HG03354 (cell line): ENCODE measurements around the gene GPR62.
"Not testable (repeated sequence)": the region's sequence is repeated elsewhere in the genome, so short reads cannot be mapped to it uniquely, and the experiment has no call there.

Source experiments
- ATAC-seq: cut with Tn5 transposase; IDR thresholded peaks from one replicate; pipeline ENCODE4 v1.9.1; 2021; ENCODE audit warnings: mild to moderate bottlenecking; ENCODE audit not compliant: unreplicated experiment, poor library complexity, severe bottlenecking

GPR62 gene, protein sequence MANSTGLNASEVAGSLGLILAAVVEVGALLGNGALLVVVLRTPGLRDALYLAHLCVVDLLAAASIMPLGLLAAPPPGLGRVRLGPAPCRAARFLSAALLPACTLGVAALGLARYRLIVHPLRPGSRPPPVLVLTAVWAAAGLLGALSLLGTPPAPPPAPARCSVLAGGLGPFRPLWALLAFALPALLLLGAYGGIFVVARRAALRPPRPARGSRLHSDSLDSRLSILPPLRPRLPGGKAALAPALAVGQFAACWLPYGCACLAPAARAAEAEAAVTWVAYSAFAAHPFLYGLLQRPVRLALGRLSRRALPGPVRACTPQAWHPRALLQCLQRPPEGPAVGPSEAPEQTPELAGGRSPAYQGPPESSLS

DNA sequence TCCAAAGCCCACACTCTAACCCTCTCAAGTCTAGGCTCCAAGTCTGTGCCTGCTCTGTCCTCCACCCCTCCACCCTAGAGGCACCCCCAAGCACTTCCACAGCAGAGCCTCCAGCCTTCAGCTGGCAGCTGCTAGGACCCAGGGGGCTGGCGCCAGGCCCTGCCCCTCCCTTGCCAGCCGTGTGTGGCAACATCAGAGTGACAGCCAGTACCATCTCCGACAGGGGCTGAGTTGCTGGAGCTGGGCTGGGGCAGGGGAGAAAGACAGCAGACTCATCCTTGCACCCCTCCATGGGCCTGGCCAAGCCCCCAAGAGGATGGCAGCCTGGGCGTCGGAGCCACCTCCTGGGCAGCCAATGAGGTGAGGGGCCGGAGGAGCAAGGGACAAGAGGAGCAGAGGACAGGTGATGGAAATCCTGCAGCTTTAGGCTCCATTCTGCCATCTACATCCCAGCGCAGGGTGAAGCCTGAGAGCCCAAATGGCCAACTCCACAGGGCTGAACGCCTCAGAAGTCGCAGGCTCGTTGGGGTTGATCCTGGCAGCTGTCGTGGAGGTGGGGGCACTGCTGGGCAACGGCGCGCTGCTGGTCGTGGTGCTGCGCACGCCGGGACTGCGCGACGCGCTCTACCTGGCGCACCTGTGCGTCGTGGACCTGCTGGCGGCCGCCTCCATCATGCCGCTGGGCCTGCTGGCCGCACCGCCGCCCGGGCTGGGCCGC lies at the start of gene GPR62:
GPR62 (plus strand) TSS at position 207 of the 718 bp plus-strand sequence; CDS start at position 479, 272 bp downstream.
- ATAC-seq, result no peak

DNA sequence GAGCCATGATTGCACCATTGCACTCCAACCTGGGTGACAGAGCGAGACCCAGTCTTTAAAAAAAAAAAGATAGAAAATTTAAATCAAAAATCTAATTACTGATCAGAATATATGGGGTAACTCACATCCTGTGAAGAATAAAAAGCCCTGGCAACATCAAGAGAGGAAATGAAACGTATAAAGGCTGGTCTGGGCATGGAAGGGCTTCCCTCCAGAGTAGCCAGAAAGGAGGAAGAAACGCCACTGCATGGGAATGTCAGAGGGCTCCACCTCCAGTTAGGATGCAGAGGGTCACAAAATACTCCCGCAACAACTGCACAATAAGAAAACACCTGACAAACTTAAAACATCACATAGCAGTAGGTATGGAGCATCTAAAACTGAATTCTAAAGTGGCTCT lies 47.2 kb upstream of the GPR62 start:
- ATAC-seq, result no peak

DNA sequence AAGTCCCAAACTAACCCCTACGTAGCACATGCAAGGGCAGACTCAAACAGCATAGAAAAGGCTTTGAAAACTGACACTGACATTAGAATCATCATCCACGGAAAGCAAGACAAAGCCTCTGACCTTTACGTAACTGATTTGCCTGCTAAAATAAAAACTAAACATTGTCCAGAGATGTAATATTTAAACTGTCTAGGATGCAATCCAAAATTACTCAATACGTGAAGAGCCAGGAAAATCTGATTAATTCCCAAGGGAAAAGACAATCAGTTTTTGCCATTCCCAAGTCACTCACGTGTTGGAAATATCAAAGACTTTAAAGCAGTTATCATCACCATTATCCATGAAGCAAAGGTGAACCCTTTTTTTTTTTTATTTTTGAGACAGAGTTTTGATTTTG lies 38.8 kb upstream of the GPR62 start:
- no peak for ATAC-seq

DNA sequence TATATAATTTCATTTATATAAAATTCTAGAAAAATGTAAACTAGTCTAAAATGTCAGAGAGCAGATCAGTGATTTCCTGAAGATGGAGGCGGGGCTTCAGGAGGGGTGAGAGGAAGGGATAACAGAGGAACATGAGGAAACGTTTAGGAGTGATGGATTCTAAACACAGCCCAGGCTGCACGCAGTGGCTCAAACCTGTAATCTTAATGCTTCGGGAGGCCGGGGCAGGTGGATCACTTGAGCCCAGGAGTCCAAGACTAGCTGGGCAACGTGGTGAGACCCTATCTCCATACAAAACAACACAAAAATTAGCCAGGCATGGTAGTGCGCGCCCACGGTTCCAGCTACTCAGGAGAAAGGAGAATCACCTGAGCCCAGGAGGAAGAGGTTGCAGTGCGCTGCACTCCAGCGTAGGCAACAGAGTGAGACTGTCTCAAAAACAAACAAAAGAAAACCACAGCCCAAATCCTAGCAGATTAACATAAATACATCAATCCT lies 34.1 kb upstream of the GPR62 start:
- no peak for ATAC-seq

DNA sequence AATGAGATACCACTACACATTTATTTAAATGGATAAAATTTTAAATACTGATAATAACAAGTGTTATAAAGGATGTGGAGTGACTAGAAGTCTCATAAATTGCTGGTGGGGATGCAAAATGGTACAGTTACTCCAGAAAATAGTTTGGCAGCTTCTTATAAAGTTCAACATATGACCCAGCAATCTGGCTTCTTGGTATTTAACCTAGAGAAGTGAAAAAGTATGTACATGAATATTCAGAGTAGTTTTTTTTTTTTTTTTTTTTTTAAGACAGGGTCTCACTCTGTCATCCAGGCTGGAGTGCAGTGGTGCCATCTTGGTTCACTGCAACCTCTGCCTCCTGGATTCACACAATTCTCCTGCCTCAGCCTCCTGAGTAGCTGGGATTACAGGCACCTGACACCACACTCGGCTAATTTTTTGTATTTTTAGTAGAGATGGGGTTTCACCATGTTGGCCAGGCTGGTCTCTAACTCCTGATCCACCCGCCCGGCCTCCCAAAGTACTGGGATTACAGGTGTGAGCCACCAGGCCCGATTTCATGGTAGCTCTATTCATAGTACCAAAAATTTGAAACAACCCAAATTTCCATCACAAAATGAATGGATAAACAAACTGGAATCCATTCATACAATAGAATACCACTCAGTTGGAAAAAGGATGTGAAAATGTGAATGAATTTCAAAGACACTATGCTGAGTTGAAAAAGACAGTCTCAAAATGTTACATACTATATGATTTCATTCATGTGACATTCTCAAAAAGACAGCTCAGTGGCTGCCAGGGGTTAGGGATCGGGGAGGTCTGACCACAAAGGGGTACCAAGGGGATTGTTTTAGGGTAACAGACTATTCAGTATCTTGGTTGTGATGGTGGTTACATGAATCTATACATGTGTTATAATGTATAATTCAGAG lies 27.9 kb upstream of the GPR62 start:
- no peak for ATAC-seq

DNA sequence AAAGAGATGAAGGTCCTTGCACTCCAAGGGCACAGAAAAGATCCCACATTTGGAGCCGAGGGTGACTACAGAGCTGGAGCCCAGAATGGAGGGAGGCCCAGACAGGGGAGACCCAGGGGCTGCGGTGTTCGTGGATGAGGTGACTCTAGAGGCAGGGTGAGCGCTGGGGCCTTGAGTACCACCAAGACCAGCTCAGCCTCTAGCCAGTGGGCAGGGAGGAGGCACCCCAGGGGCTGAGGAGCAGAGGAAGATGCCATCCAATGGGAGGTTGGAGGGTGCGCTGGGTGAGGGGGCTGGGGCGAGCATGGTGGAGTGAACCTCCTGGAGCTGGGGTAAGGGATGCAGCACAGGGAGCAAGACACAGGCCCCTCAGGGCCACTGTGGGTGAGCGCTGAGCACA lies 26.7 kb upstream of the GPR62 start:
- ATAC-seq, result no peak

DNA sequence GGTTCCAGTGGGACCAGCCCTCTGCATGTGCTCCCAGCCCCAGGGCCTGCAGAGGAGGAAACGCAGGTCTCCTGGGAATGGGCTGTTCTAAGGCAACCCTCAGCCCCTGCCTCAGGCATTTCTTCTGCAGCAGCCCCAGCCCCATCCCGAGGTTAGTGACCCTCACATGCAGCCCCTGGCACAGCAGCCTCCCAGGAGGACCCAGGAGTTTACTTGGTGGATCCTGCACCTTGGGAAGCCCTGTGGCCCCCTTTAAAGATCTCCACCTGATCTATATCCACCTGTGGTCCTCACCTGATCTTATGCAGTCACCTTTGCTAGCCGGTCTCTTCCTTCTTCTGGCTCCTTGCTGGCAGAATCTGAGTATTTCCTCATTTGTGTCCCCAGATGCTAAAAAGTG lies 26.2 kb upstream of the GPR62 start:
- not testable (repeated sequence) for ATAC-seq

DNA sequence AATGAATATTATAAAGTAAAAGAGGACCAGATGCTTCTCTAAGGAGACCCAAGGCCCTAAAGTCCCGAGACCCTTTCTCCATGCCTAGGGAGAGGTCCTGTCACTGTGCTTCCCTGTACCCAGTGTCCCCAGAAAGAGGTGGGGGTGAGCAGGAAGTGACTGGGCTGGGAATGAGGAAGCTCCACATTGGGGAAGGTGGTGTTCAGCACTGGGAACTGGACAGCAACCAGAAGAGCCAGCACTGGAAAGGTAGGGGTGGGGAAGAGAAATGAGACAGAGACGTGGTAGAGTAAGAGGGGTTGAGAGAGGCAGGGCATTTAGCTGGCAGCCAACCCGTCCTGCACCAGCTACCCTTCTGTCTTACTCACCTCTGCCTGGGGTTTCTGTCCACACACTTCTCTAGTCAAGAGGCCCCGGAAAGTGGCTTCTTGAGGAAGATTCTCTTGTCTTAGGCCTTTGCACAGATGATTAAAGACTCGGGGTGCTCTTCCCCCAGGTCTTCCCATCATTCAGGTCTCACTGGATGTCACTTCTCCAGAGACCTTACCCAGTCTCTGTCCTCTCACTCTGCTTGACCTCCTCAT lies 25.7 kb upstream of the GPR62 start:
- no peak for ATAC-seq

DNA sequence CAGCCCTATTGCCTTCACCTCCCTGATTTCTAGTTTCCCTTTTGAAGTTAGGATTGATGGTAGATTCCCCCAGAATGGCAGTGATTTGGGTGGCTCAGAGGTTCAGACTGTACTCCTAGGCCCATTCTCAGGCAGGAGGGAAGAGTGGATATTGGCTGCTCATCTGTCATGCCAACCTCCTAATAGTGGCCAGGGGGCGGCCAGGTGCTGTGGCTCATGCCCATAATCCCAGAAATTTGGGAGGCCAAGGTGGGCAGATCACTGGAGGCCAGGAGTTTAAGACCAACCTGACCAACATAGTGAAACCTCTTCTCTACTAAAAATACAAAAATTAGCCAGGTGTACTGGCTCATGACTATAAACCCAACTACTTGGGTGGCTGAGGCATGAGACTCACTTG lies 24.7 kb upstream of the GPR62 start:
- no peak for ATAC-seq

DNA sequence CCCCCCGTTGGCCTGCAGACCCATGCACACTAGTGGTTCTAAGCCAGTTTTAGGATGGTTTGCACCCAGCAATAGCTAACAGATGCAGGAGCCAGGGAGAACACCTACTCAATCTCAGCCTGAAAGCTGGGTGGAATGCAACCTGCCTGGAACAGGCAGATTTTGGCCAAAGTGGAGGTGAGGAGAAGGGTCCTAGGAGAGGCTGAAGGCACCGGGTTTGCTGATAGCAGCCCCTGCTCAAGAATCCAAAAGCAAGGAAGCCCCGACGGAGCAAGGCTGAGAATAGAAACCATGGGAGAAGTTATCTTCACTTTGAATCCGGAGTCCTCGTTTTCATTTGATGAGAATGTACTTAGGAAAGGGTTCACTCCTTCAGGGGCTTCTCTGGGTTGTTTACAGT lies 23.4 kb upstream of the GPR62 start:
- ATAC-seq, result no peak

DNA sequence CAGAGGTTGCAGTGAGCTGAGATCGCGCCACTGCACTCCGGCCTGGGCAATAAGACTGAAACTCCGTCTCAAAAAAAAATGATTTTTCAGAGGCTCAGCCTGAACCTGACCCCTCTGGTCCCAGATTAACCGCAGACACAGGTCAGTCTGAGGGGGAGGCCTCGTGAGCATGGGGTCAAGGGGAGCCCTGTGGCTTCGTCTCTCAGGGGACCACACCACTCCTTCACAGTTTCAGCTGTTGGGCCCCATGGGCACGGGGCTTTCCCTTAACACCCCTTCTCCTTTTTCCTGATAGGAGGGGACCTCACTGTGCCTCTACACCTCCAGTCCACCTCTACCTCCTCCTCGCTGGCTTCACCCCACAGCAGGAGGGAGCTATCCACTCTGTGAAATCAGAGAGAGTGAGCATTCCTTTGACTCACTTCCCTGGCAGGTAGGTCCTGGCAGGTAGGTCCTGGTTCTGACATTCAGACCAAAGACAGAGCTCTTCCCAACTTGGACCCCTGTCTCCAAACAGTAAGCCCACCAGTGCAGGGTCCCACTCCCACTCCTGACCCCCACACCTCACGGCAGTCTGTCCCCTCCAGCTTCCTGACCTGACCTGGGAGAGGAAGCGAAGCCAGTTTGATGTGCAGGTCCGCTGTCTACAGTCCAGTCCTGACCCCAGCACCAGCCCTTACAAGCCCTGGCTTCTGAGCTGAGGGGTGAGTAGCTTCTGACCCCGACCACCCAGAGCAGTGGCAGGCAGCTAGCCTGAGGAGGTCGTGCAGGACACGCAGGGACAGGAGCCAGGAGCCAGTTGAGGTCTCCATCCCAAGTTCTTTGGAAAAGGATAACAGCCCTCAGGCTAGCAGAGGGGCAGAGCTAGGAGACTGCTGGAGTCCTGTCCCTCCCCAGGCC lies 22.5 kb upstream of the GPR62 start:
- no peak for ATAC-seq

DNA sequence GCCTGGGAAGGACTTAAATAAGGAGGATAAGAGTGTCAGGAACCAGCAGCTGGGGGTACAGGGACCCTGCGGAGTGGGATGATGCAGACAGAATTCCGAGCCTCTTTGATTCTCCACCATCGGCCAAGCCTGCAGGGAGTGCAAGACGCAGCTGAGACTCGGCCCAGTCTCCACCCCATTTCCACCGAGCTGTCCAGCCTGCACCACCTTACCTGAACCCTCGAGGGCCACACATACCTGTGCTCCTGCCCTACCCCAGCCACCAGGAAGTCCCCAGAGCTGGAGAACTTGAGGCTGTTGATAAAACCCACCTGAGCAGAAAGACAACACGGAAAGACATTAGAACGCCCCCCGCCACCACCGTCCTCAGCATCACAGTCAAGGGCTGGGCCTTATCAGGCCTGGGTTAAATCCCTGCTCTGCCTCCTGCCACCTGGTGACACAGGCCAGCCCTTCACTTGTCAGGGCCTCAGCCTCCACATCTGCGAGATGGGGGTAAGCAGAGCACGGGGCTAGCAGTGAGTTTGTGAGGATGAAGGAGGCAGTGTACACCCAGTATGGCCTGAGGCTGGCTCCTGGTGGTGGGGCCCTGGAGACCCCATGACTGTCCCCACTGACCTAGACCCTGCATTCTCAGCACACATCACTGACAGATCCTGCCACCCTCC lies 21.6 kb upstream of the GPR62 start:
- ATAC-seq, result no peak

DNA sequence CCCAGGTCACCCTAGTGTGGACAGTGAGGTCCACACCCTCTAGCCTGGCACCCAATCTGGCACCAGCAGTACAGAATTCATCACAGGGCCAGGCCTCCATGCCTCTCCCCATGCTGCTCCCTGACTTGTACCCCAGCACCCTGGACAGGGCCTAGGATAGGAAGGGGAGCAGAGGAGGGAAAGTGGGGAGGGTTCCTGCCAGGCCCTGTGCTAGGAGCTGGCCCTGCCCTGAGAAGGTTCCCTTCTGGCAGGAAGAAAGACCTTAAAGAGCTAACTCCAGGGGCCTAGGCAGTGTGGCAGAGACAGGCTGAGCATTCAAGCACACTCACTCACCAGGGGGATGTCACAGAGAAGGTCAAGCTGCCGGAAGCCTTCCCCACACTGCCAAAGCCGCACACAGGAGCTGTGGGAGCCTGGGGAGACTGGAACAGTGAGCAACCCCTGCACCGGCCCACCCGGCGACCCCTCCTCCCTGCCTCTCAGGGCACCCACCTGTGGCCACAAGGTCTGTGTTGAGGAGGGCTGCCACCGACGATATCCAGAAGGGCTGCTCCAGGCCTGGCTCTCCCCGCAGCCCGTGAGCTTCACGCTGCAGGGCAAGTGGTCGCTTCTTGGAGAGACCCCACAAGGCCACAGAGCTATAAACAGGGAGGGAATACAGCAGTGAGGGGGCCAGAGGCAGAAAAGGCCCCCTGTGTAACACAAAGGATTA lies 20.9 kb upstream of the GPR62 start:
- ATAC-seq, result no peak

DNA sequence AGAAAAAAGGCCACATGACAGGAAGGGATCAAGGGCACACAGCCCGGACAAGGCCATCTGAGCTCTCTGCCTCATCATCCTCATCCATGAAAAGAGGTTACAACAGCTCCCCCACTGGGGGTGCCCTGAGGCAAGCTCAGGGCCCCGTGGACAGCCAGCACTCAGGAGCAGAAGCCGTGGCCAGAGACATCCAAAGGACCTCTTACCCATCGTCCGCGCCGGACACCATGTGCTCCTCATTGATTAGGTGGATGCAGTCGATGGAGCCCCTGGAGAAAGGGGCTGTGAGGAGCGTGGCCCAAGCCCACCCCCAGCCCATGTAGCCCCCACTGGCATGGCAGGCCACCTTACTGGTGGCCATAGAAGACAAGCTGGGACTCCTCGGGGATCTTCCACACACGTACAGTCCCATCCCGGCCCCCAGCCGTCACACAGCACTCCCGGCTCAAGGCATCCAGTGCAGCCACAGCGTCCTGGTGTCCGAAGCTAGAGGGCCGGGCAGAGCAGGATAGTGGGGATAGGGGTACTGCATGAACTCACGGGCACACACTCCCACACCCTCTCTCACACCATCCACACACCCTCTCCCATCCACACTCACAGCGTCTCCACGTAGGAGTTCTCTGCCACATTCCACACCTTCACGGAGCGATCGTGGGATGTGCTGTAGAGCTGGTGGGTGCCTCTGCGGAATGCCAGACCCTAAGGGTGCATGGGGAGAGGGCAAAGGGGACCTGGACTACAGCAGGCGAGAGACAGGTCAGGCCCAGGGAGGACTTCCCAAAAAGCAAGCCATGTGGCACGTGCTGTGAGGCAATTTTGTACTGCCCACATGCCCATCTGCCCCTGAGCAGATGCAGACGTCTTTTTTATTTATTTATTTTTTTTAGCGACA lies 19.9 kb upstream of the GPR62 start:
- ATAC-seq, result no peak

DNA sequence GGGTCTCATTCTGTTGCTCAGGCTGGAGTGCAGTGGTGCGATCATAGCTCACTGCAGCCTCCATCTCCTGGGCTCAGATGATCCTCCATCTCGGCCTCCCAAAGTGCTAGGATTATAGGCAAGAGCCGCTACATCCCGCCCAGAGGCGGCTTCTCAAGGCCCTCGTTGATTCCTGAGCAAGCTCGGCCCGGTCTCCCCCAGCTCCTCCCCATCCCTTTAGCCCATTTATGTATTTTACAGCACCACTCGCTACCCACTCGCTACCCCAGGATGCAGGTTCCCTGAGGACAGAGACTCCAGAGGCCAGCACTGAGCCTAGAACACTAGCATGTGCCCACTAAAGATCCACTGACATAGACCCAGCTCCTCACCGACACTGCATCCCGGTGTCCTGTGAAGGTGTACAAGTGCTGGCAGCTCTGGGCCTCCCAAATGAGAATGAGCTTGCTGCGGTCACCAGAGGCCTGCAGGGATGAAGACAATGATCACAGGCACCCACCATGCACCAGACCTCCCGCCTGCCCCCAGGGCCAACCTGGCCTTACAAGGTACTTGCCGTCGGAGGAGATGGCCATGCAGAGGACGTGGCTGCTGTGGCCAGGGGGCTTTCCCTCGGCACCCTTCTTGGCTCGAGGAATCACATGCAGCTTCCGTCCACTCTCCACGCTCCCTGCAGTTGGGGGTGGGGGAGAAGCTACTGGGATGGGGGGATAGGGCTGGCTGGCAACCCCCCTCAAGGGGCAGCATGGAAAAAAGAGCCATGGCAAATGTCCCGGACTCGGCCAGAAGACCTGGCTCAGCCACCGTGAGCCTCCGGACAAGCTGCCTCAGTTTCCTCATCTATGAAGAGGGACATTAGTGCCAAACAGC lies 19.1 kb upstream of the GPR62 start:
- no peak for ATAC-seq

DNA sequence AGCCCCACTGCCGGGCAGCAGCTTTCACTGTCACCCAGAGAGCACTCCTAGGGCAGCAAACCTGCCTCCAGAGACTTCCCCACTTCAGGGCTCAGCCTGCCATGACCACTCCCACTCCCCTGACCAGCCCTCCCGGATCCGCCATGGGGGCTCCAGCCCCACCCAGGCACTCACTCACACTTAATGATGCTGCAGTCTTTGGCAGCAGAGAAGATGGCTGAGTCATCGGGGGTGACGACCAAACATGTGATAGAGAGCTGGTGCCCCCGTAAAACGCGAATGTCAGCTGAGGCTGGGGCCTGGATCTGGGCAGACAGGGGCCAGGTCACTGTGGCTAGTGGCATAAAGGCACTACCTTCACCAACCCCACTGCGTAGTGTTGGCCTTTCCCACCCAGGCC lies 18.2 kb upstream of the GPR62 start:
- ATAC-seq, result no peak
